ENCODE data around the gene NACC2. TPM values are rescaled to one million over a fixed set of nuclear protein-coding genes. Genes with fewer than 3 reads are reported as not detected.

NACC2 gene
- total RNA-seq, 4 donors from 2014 or later: 45.6 to 55.7 (median 49.8) TPM

GRCh38 chr9:135988493-135988892 is 106.6 kb downstream of the NACC2 start:
- Histone ChIP-seq H3K27me3 (no peaks in the 10 kb centered on the region), H3K9me3 (no peaks in the 10 kb centered on the region), H3K36me3 (no peaks in the 10 kb centered on the region), H3K27ac (peak overlapping the region in 1 of 4 donors; percentile 91), H3K4me3 (no peak overlapping the region), H3K4me1 (peaks cover 0 to 59% (median 29%) of the 10 kb centered on the region in 4 donors)
- TF ChIP-seq EP300 (IDR thresholded peaks at IDR 0.05): no peak
- no peak for TF ChIP-seq CTCF (IDR thresholded peaks at IDR 0.05)
- TF ChIP-seq POLR2A (IDR thresholded peaks at IDR 0.05): no peak
- WGBS, 2 donors: 77 to 87% methylated on average over 16 to 17 of the region's 17 CpGs
- no peak for DNase-seq (ENCODE audit: low spot score in 2 of 2)

GRCh38 chr9:135987838-135988404 is 107.2 kb downstream of the NACC2 start:
- H3K27ac ChIP-seq: no peak overlapping the region
- H3K4me1 ChIP-seq: peaks cover 0 to 54% (median 24%) of the 10 kb centered on the region in 4 donors
- H3K36me3 ChIP-seq: no peaks in the 10 kb centered on the region
- WGBS, 2 donors: 90 to 98% methylated on average over 15 of the region's 16 CpGs
- no peak overlapping the region for H3K4me3 ChIP-seq
- no peaks in the 10 kb centered on the region for H3K27me3 ChIP-seq
- no peaks in the 10 kb centered on the region for H3K9me3 ChIP-seq
- TF ChIP-seq CTCF (IDR thresholded peaks at IDR 0.05): no peak
- TF ChIP-seq EP300 (IDR thresholded peaks at IDR 0.05): no peak
- no peak for TF ChIP-seq POLR2A (IDR thresholded peaks at IDR 0.05)
- no peak for DNase-seq (ENCODE audit: low spot score in 2 of 2)

- no peak for DNase-seq (ENCODE audit: low spot score in 2 of 2)
- Histone ChIP-seq H3K9me3 (no peaks in the 10 kb centered on the region), H3K27ac (peak overlapping the region in 1 of 4 donors; percentile 43), H3K4me1 (peaks cover 0 to 47% (median 13%) of the 10 kb centered on the region in 4 donors), H3K27me3 (no peaks in the 10 kb centered on the region), H3K36me3 (no peaks in the 10 kb centered on the region), H3K4me3 (no peak overlapping the region)
- no peak for TF ChIP-seq EP300 (IDR thresholded peaks at IDR 0.05)
- no peak for TF ChIP-seq CTCF (IDR thresholded peaks at IDR 0.05)
- no peak for TF ChIP-seq POLR2A (IDR thresholded peaks at IDR 0.05)
- WGBS, 2 donors: 54 to 55% methylated on average over 11 to 14 of the region's 15 CpGs
These were observed 108.5 kb downstream of the NACC2 start for GRCh38 chr9:135986605-135987004.

- Histone ChIP-seq H3K4me3 (no peak overlapping the region), H3K27me3 (no peaks in the 10 kb centered on the region), H3K9me3 (no peaks in the 10 kb centered on the region), H3K27ac (peak overlapping the region in 1 of 4 donors; percentile 43), H3K4me1 (peaks cover 0 to 46% (median 12%) of the 10 kb centered on the region in 4 donors), H3K36me3 (no peaks in the 10 kb centered on the region)
- no peak for DNase-seq (ENCODE audit: low spot score in 2 of 2)
- TF ChIP-seq POLR2A (IDR thresholded peaks at IDR 0.05): no peak
- TF ChIP-seq EP300 (IDR thresholded peaks at IDR 0.05): no peak
- TF ChIP-seq CTCF (IDR thresholded peaks at IDR 0.05): no peak
- WGBS, 2 donors: 71 to 86% methylated on average over 17 to 20 of the region's 21 CpGs
These were observed 109.2 kb downstream of the NACC2 start for GRCh38 chr9:135985889-135986288.

GRCh38 chr9:135985459-135985774 is 109.7 kb downstream of the NACC2 start:
- Histone ChIP-seq H3K27me3 (no peaks in the 10 kb centered on the region), H3K9me3 (no peaks in the 10 kb centered on the region), H3K36me3 (no peaks in the 10 kb centered on the region), H3K4me1 (peaks cover 0 to 46% (median 11%) of the 10 kb centered on the region in 4 donors), H3K27ac (peak overlapping the region in 1 of 4 donors; percentile 43), H3K4me3 (no peak overlapping the region)
- no peak for TF ChIP-seq POLR2A (IDR thresholded peaks at IDR 0.05)
- TF ChIP-seq CTCF (IDR thresholded peaks at IDR 0.05): no peak
- TF ChIP-seq EP300 (IDR thresholded peaks at IDR 0.05): no peak
- no peak for DNase-seq (ENCODE audit: low spot score in 2 of 2)
- WGBS, 2 donors: 86 to 94% methylated on average over 14 of the region's 14 CpGs
